B cell (primary cell): ENCODE measurements around the gene LAPTM4A. TPM values are rescaled to one million over a fixed set of nuclear protein-coding genes. Genes with fewer than 3 reads are reported as not detected.

ENCODE experiments used
- ATAC-seq: fragments of 200-7000 bp; cut with Tn5 transposase; one replicate; pipeline ENCODE4 v1.10.0; 2021; ENCODE audit warnings: low read depth, mild to moderate bottlenecking, moderate number of reproducible peaks, moderate library complexity
- CTCF ChIA-PET: fragments of 350-600 bp; sonication (Branson Sonifier 250); formaldehyde crosslinking; loops from one replicate; lab custom pipeline; 2021; ENCODE audit warnings: antibody characterized with exemption, inconsistent platforms; lab: Charles Lee
- POLR2A ChIA-PET: fragments of 350-600 bp; sonication (Branson Sonifier 250); formaldehyde crosslinking; loops from one replicate; lab custom pipeline; 2021; ENCODE audit warnings: antibody characterized with exemption; lab: Charles Lee
- DNase-seq: peaks from one replicate; pipeline ENCODE4 v3.0.0; 2013
- H2AFZ ChIP-seq: 2 replicates; pipeline ENCODE4 v1.6.1; 2012; ENCODE audit warnings: mild to moderate bottlenecking, low read depth, low read length; ENCODE audit not compliant: insufficient read depth, poor library complexity, severe bottlenecking
- H3K27ac ChIP-seq, 2 donors: 1 replicate in 1 of 2; 2 replicates in 1 of 2; pipeline ENCODE4 v1.5.1; 2012 to 2013; ENCODE audit warnings: low read length in 2 of 2, mild to moderate bottlenecking in 2 of 2, moderate library complexity in 1 of 2
- H3K27me3 ChIP-seq, 4 experiments: fragments of 200-600 bp in 1 of 4; sonication (generic) in 1 of 4; replicated peaks in 1 of 4; 1 replicate in 2 of 4; 2 replicates in 2 of 4; pipeline versions ENCODE4 v1.6.1 to v1.7.0; 2013 to 2016; ENCODE audit warnings: low read length in 3 of 4, mild to moderate bottlenecking in 2 of 4, mixed read lengths in 1 of 4, moderate library complexity in 1 of 4; ENCODE audit not compliant: insufficient read depth in 4 of 4, control insufficient read depth in 3 of 4; ENCODE audit errors: control extremely low read depth in 1 of 4
- H3K36me3 ChIP-seq, 2 experiments: replicated peaks in 1 of 2; 1 replicate in 1 of 2; 2 replicates in 1 of 2; pipeline versions ENCODE4 v1.6.1 to v1.7.1; 2013; ENCODE audit warnings: low read length in 1 of 2; ENCODE audit not compliant: insufficient read depth in 2 of 2, control insufficient read depth in 1 of 2; ENCODE audit errors: control extremely low read depth in 1 of 2, extremely low read depth in 1 of 2
- H3K4me1 ChIP-seq, 2 donors: fragments of 200-600 bp in 1 of 2; sonication (generic) in 1 of 2; 1 replicate in 1 of 2; 2 replicates in 1 of 2; pipeline versions ENCODE4 v1.5.1 to v1.6.1; 2013 to 2017; ENCODE audit warnings: low read length in 2 of 2; ENCODE audit not compliant: control insufficient read depth in 2 of 2, insufficient read depth in 2 of 2
- H3K4me2 ChIP-seq: replicated peaks from 2 replicates; pipeline ENCODE3; 2012; ENCODE audit warnings: mild to moderate bottlenecking, low read depth, low read length; ENCODE audit not compliant: poor library complexity, severe bottlenecking
- H3K4me3 ChIP-seq, 5 experiments: fragments of 200-600 bp in 1 of 5; sonication (generic) in 1 of 5; 1 replicate in 3 of 5; 2 replicates in 2 of 5; pipeline versions ENCODE4 v1.5.1 to v1.7.0; 2011 to 2016; ENCODE audit warnings: low read length in 4 of 5, mild to moderate bottlenecking in 4 of 5, low read depth in 2 of 5, control low read depth in 1 of 5, moderate library complexity in 1 of 5; ENCODE audit not compliant: insufficient read depth in 1 of 5; ENCODE audit errors: control extremely low read depth in 1 of 5, extremely low read depth in 1 of 5
- H3K79me2 ChIP-seq: fragments of 200-600 bp; sonication (generic); one replicate; pipeline ENCODE4 v1.6.0; 2016; ENCODE audit warnings: low read length; ENCODE audit not compliant: control insufficient read depth, insufficient read depth
- H3K9ac ChIP-seq: fragments of 200-600 bp; sonication (generic); 2 replicates; pipeline ENCODE4 v1.6.1; 2017; ENCODE audit warnings: mild to moderate bottlenecking, low read length, moderate library complexity
- H3K9me3 ChIP-seq, 3 donors: one replicate each; pipeline versions ENCODE4 v1.6.1 to v1.7.1; 2013; ENCODE audit warnings: low read length in 2 of 3; ENCODE audit not compliant: control insufficient read depth in 2 of 3, insufficient read depth in 1 of 3; ENCODE audit errors: control extremely low read depth in 1 of 3
- H4K20me1 ChIP-seq: 2 replicates; pipeline ENCODE4 v1.6.0; 2012; ENCODE audit warnings: mild to moderate bottlenecking, low read length; ENCODE audit not compliant: insufficient read depth, control insufficient read depth, poor library complexity, severe bottlenecking
- H3K27ac Mint-ChIP-seq: one replicate; pipeline ENCODE4 v1.8.0; 2021; ENCODE audit warnings: mixed read lengths
- H3K27me3 Mint-ChIP-seq: one replicate; pipeline ENCODE4 v1.8.0; 2021; ENCODE audit warnings: mixed read lengths
- H3K4me1 Mint-ChIP-seq: one replicate; pipeline ENCODE4 v1.8.0; 2021; ENCODE audit warnings: mixed read lengths
- H3K4me3 Mint-ChIP-seq: one replicate; pipeline ENCODE4 v1.8.0; 2021; ENCODE audit warnings: mixed read lengths
- H3K9me3 Mint-ChIP-seq: one replicate; pipeline ENCODE4 v1.8.0; 2022; ENCODE audit warnings: mixed read lengths; ENCODE audit not compliant: insufficient read depth
- CTCF ChIP-seq: fragments of 200-600 bp; IDR thresholded peaks from one replicate; pipeline ENCODE4 v1.8.0; 2022; ENCODE audit warnings: antibody characterized with exemption, mild to moderate bottlenecking
- EZH2 ChIP-seq: IDR thresholded peaks from 2 replicates; pipeline ENCODE4 v1.6.1; 2012; ENCODE audit warnings: borderline replicate concordance, low read depth, mild to moderate bottlenecking, moderate library complexity, low read length; ENCODE audit not compliant: insufficient read depth, poor library complexity, severe bottlenecking
- whole genome bisulfite sequencing: methylation state at CpG from one replicate; pipeline ENCODE4 v1.1.5; 2013; ENCODE audit warnings: missing lambda C conversion rate; ENCODE audit not compliant: insufficient coverage; 5-methylcytosine and 5-hydroxymethylcytosine counted together
- intact Hi-C: fragments of 100-400 bp; cut with micrococcal nuclease; formaldehyde crosslinking; loops from one replicate; pipeline ENCODE4 v1.10.0; 2022
- polyA plus RNA-seq: library from polyadenylated mRNA; depleted of rRNA; stranded (reverse); fragments of >200 nt; gene quantifications from 2 replicates; pipeline ENCODE4 v1.2.3, GENCODE V29; 2012
- total RNA-seq, 2 donors: library from RNA; stranded (reverse); fragments of 120-200 nt in 1 of 2; gene quantifications; 1 replicate in 1 of 2; 2 replicates in 1 of 2; pipeline versions ENCODE4 v1.2.3 to v1.2.4, GENCODE V29; 2013 to 2022

LAPTM4A gene
- total and polyA plus RNA-seq, 2 donors (not counting 1 experiment from before 2014, with no cell fraction given): 45.9 to 74.4 TPM

GRCh38 chr2:20081841-20082240 lies 30.4 kb upstream of the LAPTM4A start:
- H3K9me3 ChIP-seq: peaks cover 0 to 8% (median 0%) of the 10 kb centered on the region in 3 donors
- no peak overlapping the region for H3K4me3 Mint-ChIP-seq
- H3K4me3 ChIP-seq: no peak overlapping the region
- no peaks in the 10 kb centered on the region for H3K36me3 ChIP-seq
- ATAC-seq (no peak), DNase-seq (no peak)
- no peaks in the 10 kb centered on the region for H3K9me3 Mint-ChIP-seq
- peaks cover 3% of the 10 kb centered on the region for H3K27me3 Mint-ChIP-seq
- no peaks in the 10 kb centered on the region for H3K79me2 ChIP-seq
- intact Hi-C loops: no loop called here
- no peak overlapping the region for H2AFZ ChIP-seq
- H4K20me1 ChIP-seq: no peaks in the 10 kb centered on the region
- TF ChIP-seq CTCF (no peak), EZH2 (no peak)
- no peak overlapping the region for H3K27ac ChIP-seq
- 67% methylated on average over 1 of the region's 2 CpGs for whole genome bisulfite sequencing
- H3K9ac ChIP-seq: no peak overlapping the region
- peaks cover 0 to 5% (median 2%) of the 10 kb centered on the region in 4 experiments for H3K27me3 ChIP-seq
- peaks cover 3% of the 10 kb centered on the region for H3K4me1 Mint-ChIP-seq
- no peak overlapping the region for H3K27ac Mint-ChIP-seq
- no peak overlapping the region for H3K4me2 ChIP-seq
- no peaks in the 10 kb centered on the region for H3K4me1 ChIP-seq
- ChIA-PET POLR2A (no interaction called here), CTCF (interaction anchor here (1.2 kb wide), 1 partner anchor 67 kb away, joined by 4 read pairs; no protein-coding TSS in a partner anchor)

- H3K36me3 ChIP-seq: no peaks in the 10 kb centered on the region
- peaks cover 0 to 12% (median 0%) of the 10 kb centered on the region in 3 donors for H3K9me3 ChIP-seq
- H3K27me3 Mint-ChIP-seq: peaks cover 8% of the 10 kb centered on the region
- no peak overlapping the region for H3K4me2 ChIP-seq
- H3K4me3 Mint-ChIP-seq: no peak overlapping the region
- H2AFZ ChIP-seq: no peak overlapping the region
- no peaks in the 10 kb centered on the region for H3K79me2 ChIP-seq
- H3K27me3 ChIP-seq: peaks cover 0 to 5% (median 2%) of the 10 kb centered on the region in 4 experiments
- no peak for TF ChIP-seq CTCF
- no peak for TF ChIP-seq EZH2
- no peaks in the 10 kb centered on the region for H4K20me1 ChIP-seq
- ChIA-PET POLR2A (no interaction called here), CTCF (no interaction called here)
- intact Hi-C loops: no loop called here
- peaks cover 3% of the 10 kb centered on the region for H3K4me1 Mint-ChIP-seq
- no peak overlapping the region for H3K9ac ChIP-seq
- no peak for DNase-seq
- no peaks in the 10 kb centered on the region for H3K4me1 ChIP-seq
- no peak overlapping the region for H3K27ac Mint-ChIP-seq
- H3K9me3 Mint-ChIP-seq: no peaks in the 10 kb centered on the region
- WGBS: 65% methylated on average over 7 of the region's 8 CpGs
- ATAC-seq: no peak
- H3K27ac ChIP-seq: no peak overlapping the region
- no peak overlapping the region for H3K4me3 ChIP-seq
Measured at GRCh38 chr2:20080839-20081415, 29.5 kb upstream of the LAPTM4A start.
